Nephron progenitor cell (in vitro differentiated cells): ENCODE measurements around the gene PLA2G4E.
A peak's percentile ranks its signal among the peaks of the same experiment; 100 is the strongest.

ENCODE experiments used
- DNase-seq: peaks from one replicate; pipeline ENCODE4 v3.0.0; 2021
- H3K27ac Mint-ChIP-seq: 2 replicates; pipeline ENCODE4 v1.8.0; 2021; ENCODE audit warnings: mild to moderate bottlenecking, moderate library complexity, mixed read lengths
- H3K27me3 Mint-ChIP-seq: 2 replicates; pipeline ENCODE4 v1.8.0; 2021; ENCODE audit warnings: mild to moderate bottlenecking, low read depth, mixed read lengths; ENCODE audit not compliant: poor library complexity
- H3K36me3 Mint-ChIP-seq: 2 replicates; pipeline ENCODE4 v1.8.0; 2021; ENCODE audit warnings: low read depth, mixed read lengths
- H3K4me1 Mint-ChIP-seq: 2 replicates; pipeline ENCODE4 v1.8.0; 2021; ENCODE audit warnings: mixed read lengths
- H3K4me3 Mint-ChIP-seq: 2 replicates; pipeline ENCODE4 v1.8.0; 2021; ENCODE audit warnings: mild to moderate bottlenecking, moderate library complexity, mixed read lengths
- H3K9me3 Mint-ChIP-seq: 2 replicates; pipeline ENCODE4 v1.8.0; 2021; ENCODE audit warnings: mild to moderate bottlenecking, moderate library complexity, mixed read lengths
- CTCF ChIP-seq: fragments of 200-600 bp; sonication (generic); IDR thresholded peaks from 2 replicates; pipeline ENCODE4 v1.5.0; 2021; ENCODE audit warnings: antibody characterized with exemption

Gene PLA2G4E

GRCh38 chr15:41989573-41990242, 31.1 kb downstream of the PLA2G4E start:
- Mint-ChIP-seq H3K9me3 (no peaks in the 10 kb centered on the region), H3K4me1 (peaks cover 26% of the 10 kb centered on the region), H3K4me3 (no peak overlapping the region), H3K36me3 (no peaks in the 10 kb centered on the region), H3K27ac (no peak overlapping the region), H3K27me3 (peaks cover 19% of the 10 kb centered on the region)
- DNase-seq, result peak; percentile 97
- peak; percentile 99 for TF ChIP-seq CTCF

GRCh38 chr15:41988896-41989572, 31.8 kb downstream of the PLA2G4E start:
- Mint-ChIP-seq H3K4me1 (peaks cover 25% of the 10 kb centered on the region), H3K36me3 (no peaks in the 10 kb centered on the region), H3K9me3 (no peaks in the 10 kb centered on the region), H3K27ac (no peak overlapping the region), H3K27me3 (peaks cover 23% of the 10 kb centered on the region), H3K4me3 (no peak overlapping the region)
- no peak for TF ChIP-seq CTCF
- no peak for DNase-seq

GRCh38 chr15:41987925-41988275, 32.9 kb downstream of the PLA2G4E start:
- Mint-ChIP-seq H3K27me3 (peaks cover 23% of the 10 kb centered on the region), H3K27ac (no peak overlapping the region), H3K4me3 (no peak overlapping the region), H3K4me1 (peaks cover 25% of the 10 kb centered on the region), H3K36me3 (no peaks in the 10 kb centered on the region), H3K9me3 (no peaks in the 10 kb centered on the region)
- no peak for DNase-seq
- no peak for TF ChIP-seq CTCF

GRCh38 chr15:41987246-41987924, 33.5 kb downstream of the PLA2G4E start:
- Mint-ChIP-seq H3K9me3 (no peaks in the 10 kb centered on the region), H3K4me1 (peaks cover 25% of the 10 kb centered on the region), H3K27me3 (peaks cover 21% of the 10 kb centered on the region), H3K36me3 (no peaks in the 10 kb centered on the region), H3K27ac (no peak overlapping the region), H3K4me3 (no peak overlapping the region)
- no peak for DNase-seq
- no peak for TF ChIP-seq CTCF

- Mint-ChIP-seq H3K27me3 (peaks cover 19% of the 10 kb centered on the region), H3K36me3 (no peaks in the 10 kb centered on the region), H3K4me1 (peaks cover 25% of the 10 kb centered on the region), H3K9me3 (no peaks in the 10 kb centered on the region), H3K4me3 (no peak overlapping the region), H3K27ac (no peak overlapping the region)
- no peak for TF ChIP-seq CTCF
- DNase-seq, result no peak
Observed at GRCh38 chr15:41985236-41986160, 35.3 kb downstream of the PLA2G4E start.
